GM19438 (cell line): ENCODE results near the gene SPATA21.
A peak's percentile ranks its signal among the peaks of the same experiment; 100 is the strongest.
"Not testable (repeated sequence)": the region's sequence is repeated elsewhere in the genome, so short reads cannot be mapped to it uniquely, and the experiment has no call there.

Experiments
- ATAC-seq: cut with Tn5 transposase; IDR thresholded peaks from one replicate; pipeline ENCODE4 v1.9.1; 2021; ENCODE audit warnings: low read depth; ENCODE audit not compliant: unreplicated experiment

Gene SPATA21

DNA sequence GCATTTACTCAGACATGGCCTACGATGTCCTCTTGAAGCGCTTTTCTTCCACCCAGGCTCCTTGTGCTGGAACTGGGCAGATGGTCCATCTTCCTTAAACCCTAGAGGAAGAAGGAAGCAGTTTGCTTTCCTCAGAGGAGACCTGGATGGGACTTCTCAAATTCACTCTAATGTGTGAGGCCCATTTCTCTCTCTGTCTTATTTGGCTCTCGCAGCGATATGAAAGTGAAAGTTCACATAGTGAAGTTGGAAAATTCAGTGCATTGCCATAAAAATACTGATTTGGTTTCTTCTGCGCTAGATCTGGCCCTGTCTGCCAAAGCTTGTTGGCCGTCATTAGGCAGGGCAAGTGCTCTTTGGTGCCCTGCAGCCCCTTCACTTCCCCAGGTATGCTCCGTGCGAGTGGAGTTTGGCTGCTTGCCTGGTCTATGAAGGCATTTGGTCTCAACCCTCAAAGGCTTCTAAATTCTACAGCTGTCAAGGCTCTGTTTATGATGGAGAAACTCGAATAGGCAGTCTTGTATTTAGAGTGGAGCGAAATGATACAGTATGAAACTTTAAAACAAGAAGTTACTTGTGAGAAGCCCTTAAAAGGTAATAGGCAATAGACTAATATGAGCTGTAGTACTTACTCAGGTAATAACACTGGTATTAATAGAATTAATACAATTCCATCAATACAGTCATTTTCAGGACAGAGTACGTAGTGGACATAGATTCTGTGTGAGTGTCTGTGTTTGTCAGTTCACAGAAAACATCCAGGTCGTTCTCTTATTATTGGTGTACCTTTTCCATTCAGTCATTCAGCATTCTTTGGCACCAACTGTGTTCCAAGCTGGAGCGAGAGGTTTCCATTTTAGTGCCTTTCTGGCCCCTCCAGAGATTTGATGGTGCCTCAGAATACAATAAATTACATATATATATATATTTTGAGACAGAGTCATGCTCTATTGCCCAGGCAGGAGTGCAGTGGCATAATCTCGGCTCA is 49.7 kb downstream of the SPATA21 start:
- no peak for ATAC-seq

DNA sequence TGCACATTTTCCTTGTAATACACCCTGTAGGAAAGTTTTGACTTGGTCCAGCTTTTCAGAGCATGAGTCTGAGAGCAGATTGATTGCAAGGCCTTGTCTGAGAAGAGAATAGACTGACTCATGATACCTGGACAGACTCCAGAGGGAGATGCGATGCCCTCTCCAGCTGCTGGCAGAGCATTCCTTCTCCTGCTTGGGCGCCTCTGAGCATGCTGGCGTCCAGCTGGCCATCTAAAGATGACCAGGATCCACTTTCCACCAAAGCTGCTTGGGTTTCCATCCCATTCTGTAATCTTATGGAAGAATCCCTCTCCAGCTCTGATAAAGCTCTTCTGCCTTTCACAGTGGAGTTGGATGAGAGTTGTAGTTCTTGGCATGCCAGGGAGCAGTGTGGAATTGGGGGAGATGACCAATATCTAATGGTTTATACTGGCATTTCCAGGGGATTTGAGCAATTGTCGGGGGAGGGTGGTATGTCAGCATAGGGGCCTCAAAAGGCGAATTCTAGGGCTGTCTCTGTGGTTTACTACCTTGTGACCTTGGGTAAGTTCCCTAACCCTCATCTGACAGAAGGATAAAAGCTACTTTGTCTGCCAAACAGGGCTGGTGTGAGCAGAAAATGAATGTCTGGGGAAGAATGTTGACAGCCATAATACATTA is 50.6 kb downstream of the SPATA21 start:
- no peak for ATAC-seq

DNA sequence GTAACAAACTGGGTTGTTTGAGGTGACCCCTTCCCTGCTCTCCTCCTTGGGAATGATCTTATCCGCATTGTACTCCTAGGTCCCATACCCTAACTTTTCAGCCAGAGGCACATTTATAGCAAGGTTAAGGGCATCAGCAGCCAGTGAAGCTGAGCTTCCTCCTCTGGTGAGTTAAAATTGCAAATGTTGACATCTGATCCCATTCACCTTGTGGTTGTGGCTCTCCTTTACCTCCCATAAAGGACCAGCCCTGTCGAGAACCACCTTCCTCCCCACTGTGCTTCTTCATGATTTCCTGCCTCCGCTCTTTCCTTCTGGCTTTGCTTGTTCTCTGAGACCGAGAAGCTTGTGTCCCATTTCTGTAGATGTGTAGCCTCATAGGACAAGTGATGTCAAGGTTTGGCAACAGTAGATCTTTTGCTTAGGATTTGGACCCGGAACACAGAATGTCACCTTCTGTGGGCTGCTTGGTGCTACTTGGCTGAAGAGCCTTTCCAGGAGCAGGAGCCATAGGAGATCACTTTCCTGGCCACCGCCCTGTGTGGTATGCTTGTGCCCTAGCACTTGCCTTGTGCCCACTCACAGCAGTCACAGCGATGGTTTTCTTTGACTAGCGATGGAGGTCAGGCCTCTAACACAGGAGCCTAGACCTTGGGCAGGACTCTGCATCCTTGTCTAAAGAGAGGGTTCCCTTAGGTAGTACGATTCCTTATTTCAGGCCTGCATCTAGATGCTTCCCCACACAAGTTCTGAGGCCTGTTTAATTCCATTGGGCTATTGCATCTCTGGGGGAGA is 51.4 kb downstream of the SPATA21 start:
- no peak for ATAC-seq

DNA sequence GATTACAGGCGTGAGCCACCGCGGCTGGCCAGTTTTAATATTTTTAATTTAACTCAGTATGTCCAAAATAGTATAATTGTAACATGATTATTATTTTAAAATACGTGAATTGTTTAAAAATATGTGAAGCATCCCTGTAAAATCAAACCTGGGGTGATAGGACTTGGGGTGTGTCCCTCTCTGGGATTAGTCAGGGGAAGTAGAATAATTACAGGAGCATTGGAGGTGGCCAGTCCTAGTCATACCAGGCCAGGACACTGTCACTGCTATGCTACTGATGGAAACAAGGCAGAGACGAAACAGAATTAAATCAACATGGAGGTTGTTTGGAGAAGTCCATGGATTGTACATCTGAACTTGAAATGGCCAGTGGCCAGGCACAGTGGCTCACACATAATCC is 53.3 kb downstream of the SPATA21 start:
- ATAC-seq = no peak

DNA sequence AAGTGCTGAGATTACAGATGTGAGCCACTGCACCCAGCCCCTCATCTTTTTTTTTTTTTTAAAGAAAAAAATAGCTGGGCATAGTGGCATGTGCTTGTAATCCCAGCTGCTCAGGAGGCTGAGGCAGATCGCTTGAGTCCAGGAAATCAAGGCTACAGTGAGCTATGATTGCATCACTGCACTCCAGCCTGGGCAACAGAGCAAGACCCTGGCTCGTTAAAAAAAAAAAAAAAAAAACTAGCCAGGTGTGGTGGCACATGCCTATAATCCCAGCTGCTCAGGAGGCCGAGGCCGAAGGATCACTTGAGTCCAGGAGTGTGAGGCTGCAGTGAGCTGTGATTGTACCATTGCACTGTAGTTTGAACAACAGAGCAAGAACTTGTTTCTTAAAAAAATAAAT is 56.4 kb downstream of the SPATA21 start:
- no peak for ATAC-seq

DNA sequence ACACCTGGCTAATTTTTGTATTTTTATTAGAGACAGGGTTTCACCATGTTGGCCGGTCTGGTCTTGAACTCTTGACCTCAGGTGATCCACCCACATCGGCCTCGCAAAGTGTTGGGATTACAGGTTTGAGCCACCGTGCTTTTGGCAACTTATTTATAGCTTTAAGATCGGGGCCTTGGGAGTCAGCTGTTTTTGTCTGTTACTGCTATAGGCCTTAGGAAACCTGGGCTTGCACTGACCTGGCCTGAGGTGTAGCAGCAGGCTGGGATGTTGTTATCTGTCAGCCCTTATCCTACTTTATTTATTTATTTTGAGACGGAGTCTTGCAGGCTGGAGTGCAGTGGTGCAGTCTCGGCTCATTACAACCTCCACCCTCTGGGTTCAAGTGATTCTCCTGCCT is 58.8 kb downstream of the SPATA21 start:
- no peak for ATAC-seq

DNA sequence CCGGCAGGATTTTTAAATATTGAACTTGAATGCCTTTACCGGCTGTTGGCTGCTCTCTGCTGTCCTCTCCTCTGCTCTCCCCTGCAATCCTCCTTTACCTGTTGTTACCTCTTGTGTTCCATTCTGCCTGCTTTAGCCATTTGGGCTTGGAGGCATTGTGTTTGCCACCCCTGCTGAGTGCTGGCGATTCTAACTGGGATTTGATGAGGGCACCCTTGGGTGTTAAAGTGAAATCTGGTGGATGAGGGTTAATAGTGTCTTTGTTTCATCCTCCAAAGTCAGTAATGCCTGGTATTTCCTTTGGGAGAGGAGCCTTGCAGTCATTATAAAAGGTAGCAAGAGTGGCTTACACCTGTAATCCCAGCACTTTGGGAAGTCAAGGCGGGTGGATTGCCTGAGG is 60.3 kb downstream of the SPATA21 start:
- no peak for ATAC-seq

DNA sequence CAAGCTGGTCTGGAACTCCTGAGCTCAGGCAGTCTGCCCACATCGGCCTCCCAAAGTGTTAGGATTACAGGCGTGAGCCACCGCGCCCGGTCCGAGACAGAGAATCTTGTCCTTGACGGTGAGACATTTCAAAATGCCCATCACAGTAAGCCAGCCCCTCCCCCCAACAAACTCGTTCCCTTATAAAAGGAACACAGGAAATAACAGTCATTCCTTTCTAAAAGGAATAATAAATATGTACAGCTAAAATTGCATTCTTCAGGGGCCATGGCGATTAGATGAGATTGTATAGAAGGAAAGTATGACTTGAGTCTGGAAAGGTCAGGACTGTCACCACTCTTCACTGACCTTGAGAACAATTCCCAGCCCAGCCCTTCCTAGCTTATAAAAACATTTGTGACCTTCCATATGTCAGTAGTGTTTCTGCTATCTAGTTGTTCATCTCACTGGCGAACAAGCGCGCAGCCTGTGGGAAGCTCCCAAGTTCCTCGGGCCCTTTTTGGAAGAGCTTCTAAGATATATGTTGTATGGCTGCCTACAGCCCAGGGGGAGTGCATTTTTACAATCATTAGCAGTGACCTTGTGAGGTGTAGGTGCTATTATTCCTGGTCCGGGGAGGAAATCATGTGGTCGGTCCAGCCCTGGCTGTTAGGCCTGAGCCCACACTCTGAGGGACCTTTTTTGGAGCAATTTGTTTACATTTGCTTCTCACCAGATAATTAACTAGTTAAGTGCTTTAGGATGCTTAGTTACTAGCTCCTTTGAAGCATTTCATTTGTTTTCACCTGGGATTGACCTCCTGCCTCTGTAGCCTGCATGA is 61.5 kb downstream of the SPATA21 start:
- ATAC-seq = no peak

DNA sequence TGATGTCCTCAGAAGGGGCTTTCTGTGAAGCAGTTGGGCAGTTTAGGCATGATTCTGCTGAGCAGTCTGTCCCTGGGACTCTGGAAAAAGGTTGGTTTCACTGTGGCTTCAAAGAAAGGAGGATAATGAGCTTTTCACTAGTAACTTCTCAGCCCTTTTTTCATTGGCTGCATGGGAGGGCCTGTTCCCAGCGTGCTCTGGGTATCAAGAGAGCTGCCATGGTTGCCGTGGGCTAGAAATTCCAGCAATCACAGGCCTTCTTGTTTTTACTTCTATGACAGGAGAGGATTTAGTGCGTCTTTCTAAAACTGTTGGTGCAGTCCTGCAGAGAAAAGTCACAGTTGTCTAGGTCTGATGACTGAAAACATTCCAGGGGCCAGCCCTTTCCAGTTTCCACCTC is 63.0 kb downstream of the SPATA21 start:
- ATAC-seq = no peak

DNA sequence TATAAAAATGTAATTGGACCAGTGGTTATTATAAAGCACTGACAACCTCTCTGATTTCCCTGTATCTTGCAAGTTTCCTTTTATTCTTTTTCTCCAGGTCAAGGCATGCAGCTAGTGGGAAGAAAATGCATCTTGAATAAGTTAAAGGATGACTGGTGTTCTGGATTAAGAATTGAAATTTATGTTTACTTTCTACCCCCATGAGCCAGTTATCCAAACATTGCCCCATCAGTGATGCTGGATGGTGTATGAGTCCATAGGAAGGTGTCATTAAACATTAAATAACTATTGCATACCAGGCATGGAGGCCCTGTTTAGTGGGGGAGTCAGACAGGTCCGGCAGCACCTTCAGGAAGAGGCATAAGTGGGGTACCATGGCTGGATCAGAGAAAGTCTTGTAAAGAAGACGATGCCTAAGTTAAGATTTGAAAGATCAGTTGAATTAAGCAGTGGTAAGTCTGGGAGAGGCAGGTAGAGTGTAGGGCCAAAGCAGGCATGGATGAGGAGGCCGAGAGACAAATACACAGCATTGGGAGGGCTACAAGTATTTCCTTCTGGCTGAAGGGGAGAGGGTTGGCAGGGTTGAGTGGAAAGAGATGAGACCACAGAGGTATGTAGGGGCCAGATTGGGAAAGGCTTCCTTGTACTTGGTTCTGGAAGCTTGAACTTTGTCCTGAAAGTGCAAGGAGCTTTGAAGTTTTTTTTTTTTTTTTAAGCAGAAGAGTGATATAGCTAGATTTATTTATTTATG is 64.5 kb downstream of the SPATA21 start:
- no peak for ATAC-seq

DNA sequence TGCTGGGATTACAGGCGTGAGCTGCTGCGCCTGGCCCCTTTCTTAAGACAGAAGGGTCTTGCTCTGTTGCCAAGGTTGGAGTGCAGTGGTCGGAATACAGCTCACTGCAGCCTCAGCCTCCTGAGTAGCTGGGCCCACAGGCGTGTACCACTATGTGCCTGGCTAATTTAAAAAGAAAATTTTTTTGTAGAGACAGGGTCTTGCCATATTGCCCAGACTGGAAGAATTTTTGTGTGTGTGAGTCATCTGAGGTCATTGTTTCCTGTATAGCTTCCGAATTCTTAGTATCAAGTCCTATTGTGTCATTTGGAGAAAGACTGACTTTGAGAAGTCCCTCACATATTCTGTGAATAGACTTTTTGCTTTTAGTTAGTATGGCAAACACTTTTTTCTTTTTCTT is 65.5 kb downstream of the SPATA21 start:
- ATAC-seq = no peak

DNA sequence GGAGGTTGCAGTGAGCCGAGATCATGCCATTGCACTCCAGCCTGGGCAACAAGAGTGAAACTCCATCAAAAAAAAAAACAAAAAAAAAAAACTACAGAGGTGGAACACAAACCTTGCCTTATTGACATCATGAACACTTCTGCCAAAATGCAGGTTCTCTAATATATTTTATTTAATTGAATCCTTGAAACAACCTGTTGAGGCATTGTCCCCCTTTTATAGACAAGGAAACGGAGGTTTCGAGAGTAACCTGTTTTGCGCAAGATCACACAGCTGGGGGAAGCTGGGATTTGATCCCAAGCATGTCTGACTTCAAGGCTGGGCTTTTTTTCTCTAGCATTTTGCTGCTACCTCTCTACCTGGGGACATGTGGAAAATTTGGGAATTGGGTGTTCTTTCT is 67.4 kb downstream of the SPATA21 start:
- no peak for ATAC-seq

DNA sequence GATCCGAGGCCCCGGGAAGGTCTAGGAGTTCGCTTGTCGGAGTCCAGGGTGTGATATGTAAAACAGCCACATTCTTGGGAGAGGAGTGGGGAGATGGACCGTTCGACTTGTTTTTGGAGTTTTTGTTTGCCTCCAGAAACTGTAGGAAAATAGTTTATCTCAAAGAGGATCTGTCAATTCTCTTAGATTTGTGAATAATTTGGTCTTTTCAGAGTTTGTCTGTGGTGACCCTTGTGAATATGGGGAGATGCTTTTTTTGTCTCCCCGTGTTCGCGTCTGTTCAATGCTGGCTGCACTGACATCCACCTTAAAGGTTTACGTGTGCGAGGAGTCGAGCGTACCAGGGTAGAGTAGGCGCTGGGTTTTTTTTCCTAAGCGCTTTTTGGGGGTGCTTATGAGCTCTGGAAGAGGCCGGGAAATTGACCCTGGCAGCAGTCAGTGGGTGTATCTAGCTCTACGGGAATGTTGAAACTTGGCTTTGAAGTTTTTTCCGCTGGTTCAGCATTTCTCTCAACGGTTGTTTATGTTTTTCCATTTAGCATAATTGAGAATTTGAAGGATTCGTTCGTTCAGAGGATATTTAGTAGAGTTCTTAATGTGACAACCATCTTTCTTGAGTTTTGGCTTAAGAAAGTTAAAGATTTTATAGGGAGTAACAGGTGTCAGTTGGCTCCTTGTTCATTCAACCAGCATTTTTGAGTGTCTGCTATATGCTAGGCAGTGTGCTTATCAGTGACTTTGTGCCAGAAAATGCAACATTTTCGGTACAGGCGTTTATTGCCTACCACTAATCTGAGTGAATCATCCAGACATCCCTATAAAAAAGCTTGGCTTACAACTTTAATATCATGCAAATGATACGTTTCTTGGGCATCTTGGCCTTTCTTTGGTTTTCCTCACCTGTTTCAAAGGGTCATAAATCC is 69.0 kb downstream of the SPATA21 start:
- no peak for ATAC-seq

DNA sequence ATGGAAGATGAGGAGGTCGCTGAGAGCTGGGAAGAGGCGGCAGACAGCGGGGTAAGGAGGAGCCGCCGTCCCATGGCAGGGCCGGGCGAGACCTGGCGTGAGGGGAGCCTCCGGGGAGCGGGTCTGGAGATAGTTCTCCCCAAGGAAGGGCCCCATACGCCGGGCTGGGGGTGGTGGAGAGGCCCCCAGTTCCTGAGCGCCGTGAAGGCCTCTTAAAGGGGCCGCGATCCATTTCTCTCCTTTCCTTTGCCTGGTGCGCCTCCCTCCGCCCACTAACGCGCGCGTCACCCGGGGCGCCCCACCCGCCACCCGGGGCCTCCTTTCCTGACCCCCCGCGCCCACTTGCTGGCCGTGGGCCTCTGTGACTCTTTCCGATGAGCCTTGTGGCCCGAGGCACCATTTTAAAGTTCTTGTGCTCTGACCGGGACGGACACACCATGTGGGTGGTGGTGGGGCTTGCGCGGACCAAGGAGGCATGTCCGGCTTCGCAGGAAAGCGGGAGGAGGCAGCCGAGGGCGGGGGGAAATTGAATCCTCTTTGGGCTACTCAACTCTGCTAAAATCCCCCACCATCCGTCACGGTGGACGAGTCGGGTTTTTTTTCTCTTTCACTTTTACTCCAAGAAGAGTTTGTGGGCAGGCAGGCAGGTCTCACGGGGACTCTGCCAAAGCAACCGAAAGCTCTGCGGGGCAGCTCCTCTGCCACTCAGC is 69.8 kb downstream of the SPATA21 start:
- peak; percentile 68 for ATAC-seq

DNA sequence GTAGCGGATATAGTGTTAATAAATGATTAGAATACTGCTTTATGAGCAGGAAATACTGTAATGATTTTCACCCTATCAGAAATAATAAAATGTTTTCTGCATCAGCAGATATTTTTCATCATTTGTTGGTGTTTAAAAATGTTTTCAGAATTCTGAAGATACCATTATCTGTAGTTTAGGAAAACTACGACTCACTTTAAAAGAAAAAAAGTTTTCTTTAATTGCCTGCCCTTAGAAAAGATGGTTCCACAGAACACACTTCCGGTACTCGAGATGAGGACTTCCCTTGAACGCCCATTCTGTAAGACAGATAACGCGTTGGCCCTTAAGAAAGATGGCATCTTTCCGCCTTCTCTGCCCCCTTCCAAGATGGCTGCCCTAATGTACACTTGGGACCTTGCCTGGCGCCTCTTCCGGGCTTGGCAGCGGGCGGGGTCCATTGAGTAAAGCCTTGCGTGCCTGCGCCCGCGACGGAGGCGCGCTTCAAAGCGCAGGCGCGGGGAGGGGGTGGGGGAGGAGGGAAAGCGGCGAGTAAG is 70.4 kb downstream of the SPATA21 start, which contains the start of gene SZRD1:
Gene SZRD1, plus strand, starts transcription at position 521 of the 536 bp plus-strand sequence. CDS start 16 bp downstream, outside the sequence.
- ATAC-seq = peak; percentile 59

DNA sequence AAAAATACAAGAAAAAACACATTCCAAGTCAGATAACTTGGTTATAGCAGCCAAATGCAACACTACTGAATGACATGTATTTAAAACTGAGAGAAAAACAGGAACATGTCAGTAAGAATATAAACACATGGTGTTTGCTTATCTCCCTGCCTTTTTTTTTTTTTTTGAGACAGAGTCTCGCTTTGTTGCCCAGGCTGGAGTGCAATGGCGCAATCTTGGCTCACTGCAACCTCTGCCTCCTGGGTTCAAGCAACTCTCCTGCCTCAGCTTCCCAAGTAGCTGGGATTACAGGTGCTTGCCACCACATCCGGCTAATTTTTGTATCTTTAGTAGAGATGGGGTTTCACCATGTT is 72.1 kb downstream of the SPATA21 start:
- not testable (repeated sequence) for ATAC-seq

DNA sequence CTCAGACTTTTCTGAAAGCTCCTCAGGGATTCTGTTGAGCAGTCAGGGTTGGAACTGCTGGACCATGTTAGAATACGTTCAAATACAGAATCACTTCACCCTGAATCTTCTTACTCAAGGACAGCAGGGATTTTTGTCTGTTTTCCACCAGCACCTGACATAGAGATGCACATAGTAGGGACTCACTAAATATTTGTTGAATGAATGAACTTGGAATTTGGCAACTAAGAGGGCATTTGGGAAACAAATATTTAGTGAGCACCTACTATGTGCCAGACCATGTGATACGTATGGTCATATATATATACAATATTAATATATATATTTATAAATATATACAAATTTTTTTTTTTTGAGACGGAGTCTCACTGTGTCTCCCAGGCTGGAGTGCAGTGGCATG is 80.4 kb downstream of the SPATA21 start:
- ATAC-seq = no peak

DNA sequence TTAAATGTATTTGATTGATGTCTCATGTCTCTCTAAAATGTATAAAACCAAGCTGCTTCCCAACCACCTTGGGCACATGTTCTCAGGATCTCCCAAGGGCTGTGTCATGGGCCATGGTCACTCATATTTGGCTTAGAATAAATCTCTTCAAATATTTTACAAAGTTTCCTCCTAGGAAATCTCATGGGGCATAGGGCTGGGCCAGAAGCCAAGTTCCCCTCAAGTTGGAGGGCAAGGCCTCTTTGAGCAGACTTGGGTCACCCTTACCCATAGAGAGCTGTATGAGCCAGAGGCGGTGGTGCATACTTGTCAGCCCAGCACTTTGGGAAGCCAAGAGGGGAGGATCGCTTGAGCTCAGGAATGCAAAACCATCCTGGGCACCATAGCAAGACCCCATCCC is 82.6 kb downstream of the SPATA21 start:
- ATAC-seq = no peak
